Prostate gland (tissue), 2 donors: ENCODE measurements around the gene AFAP1L1. TPM values are rescaled to one million over a fixed set of nuclear protein-coding genes. Genes with fewer than 3 reads are reported as not detected.

Source experiments
- total RNA-seq, 2 donors: library from RNA; depleted of rRNA; stranded (reverse); fragments of >200 nt; gene quantifications; one replicate each; pipeline ENCODE4 v1.1.0, GENCODE V29; 2016

Gene AFAP1L1
- total RNA-seq, 2 donors from 2014 or later: 8.4 to 10.3 TPM

Other genes with a start within 250 kb of the AFAP1L1 start
- gene SH3TC2, start 208.8 kb upstream of the AFAP1L1 start, total RNA-seq: 10 to 100 TPM in 1 of 2 donors, 1 to 10 TPM in 1; 6.2 to 69.1 TPM
- gene ABLIM3, start 130.4 kb upstream of the AFAP1L1 start, total RNA-seq: 10 to 100 TPM in 1 of 2 donors, 1 to 10 TPM in 1; 9.0 to 11.7 TPM
- gene GRPEL2, start 73.6 kb downstream of the AFAP1L1 start, total RNA-seq: 10 to 100 TPM; 11.1 to 12.0 TPM
- gene PCYOX1L, start 86.2 kb downstream of the AFAP1L1 start, total RNA-seq: 10 to 100 TPM in 1 of 2 donors, 1 to 10 TPM in 1; 7.7 to 20.7 TPM
- gene IL17B, start 107.4 kb downstream of the AFAP1L1 start, total RNA-seq: 1 to 10 TPM in 1 of 2 donors, not detected in 1; 9.3 TPM